Coronary artery (tissue), 2 donors: ENCODE results near the gene SOST.
A peak's percentile ranks its signal among the peaks of the same experiment; 100 is the strongest.

Experiments
- DNase-seq: peaks from one replicate; pipeline ENCODE4 v3.0.0-alpha.2; 2017; ENCODE audit warnings: low spot score
- H3K27ac ChIP-seq, 2 donors: fragments of 200-600 bp; sonication (generic); one replicate each; pipeline ENCODE4 v1.5.1; 2016 to 2019
- H3K4me3 ChIP-seq: fragments of 200-600 bp; sonication (generic); 2 replicates; pipeline ENCODE4 v1.5.1; 2016; ENCODE audit warnings: mild to moderate bottlenecking, moderate library complexity
- CTCF ChIP-seq: fragments of 200-600 bp; sonication (generic); IDR thresholded peaks from one replicate; pipeline ENCODE4 v1.5.1; 2019; ENCODE audit warnings: antibody characterized with exemption

SOST gene

GRCh38 chr17:43791589-43791988, 33.0 kb upstream of the SOST start:
- TF ChIP-seq CTCF = no peak
- no peak overlapping the region for H3K4me3 ChIP-seq
- no peak overlapping the region for H3K27ac ChIP-seq
- no peak for DNase-seq

- no peak for DNase-seq
- H3K27ac ChIP-seq = no peak overlapping the region
- no peak overlapping the region for H3K4me3 ChIP-seq
- no peak for TF ChIP-seq CTCF
Measured at GRCh38 chr17:43790311-43790940, 31.8 kb upstream of the SOST start.

- no peak for TF ChIP-seq CTCF
- Histone ChIP-seq H3K27ac (no peak overlapping the region), H3K4me3 (no peak overlapping the region)
- no peak for DNase-seq
Measured at GRCh38 chr17:43789482-43789881, 30.9 kb upstream of the SOST start.

- Histone ChIP-seq H3K4me3 (no peak overlapping the region), H3K27ac (no peak overlapping the region)
- TF ChIP-seq CTCF = no peak
- DNase-seq = peak; percentile 19
Measured at GRCh38 chr17:43788540-43788939, 29.9 kb upstream of the SOST start.

GRCh38 chr17:43787728-43788127, 29.1 kb upstream of the SOST start:
- Histone ChIP-seq H3K4me3 (no peak overlapping the region), H3K27ac (no peak overlapping the region)
- DNase-seq = no peak
- no peak for TF ChIP-seq CTCF

- no peak overlapping the region for H3K4me3 ChIP-seq
- H3K27ac ChIP-seq = no peak overlapping the region
- TF ChIP-seq CTCF = no peak
- DNase-seq = no peak
Measured at GRCh38 chr17:43784628-43785101, 26.1 kb upstream of the SOST start.

- TF ChIP-seq CTCF = no peak
- no peak for DNase-seq
- no peak overlapping the region for H3K27ac ChIP-seq
- H3K4me3 ChIP-seq = no peak overlapping the region
Measured at GRCh38 chr17:43784068-43784467, 25.5 kb upstream of the SOST start.
